ENCODE data around the gene FAM9C.

The FAM9C gene

DNA sequence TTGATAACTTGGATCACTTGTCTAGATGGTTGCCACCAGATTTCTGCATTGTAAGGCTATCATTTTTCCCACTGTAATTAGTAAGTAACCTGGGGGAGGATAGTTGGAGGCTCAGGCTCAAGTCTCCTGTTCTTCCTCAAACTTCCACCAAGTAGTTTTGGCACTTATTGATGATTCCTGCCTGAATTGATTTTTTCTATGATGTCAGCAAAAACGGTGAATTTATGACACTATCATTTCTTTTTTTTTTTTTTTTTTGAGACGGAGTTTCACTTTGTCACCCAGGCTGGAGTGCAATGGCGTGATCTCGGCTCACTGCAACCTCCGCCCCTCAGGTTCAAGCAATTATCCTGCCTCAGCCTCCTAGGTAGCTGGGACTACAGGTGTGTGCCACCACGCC is 57.1 kb downstream of the FAM9C start:
- DNase-seq (ENCODE audit: low read depth) = no peak
- TF ChIP-seq, protein P1, sequence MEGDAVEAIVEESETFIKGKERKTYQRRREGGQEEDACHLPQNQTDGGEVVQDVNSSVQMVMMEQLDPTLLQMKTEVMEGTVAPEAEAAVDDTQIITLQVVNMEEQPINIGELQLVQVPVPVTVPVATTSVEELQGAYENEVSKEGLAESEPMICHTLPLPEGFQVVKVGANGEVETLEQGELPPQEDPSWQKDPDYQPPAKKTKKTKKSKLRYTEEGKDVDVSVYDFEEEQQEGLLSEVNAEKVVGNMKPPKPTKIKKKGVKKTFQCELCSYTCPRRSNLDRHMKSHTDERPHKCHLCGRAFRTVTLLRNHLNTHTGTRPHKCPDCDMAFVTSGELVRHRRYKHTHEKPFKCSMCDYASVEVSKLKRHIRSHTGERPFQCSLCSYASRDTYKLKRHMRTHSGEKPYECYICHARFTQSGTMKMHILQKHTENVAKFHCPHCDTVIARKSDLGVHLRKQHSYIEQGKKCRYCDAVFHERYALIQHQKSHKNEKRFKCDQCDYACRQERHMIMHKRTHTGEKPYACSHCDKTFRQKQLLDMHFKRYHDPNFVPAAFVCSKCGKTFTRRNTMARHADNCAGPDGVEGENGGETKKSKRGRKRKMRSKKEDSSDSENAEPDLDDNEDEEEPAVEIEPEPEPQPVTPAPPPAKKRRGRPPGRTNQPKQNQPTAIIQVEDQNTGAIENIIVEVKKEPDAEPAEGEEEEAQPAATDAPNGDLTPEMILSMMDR (conservative IDR thresholded peaks at IDR 0.05; ENCODE audit: low read depth, low read length) = no peak

DNA sequence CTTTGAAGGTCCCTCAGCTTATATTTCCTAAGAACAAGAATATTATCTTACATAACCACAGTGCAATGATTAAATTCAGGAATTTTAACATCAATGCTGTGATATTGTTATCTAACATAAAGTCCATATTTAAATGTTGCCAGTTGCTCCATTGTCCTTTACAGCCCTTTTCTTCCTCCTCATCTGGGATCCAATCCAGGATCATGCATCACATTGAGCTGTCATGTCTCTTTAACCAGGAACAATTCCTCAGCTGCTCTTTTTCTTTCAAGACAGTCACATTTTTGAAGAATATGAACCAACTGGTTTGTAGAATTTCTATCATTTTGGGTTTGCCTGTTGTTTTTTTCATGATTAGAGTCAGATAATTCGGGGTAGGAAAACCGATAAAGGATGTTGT is 57.5 kb downstream of the FAM9C start:
- no peak overlapping the region for H3K4me3 ChIP-seq (ENCODE audit: low read depth, low read length)
- no peak for DNase-seq (ENCODE audit: low read depth)
- TF ChIP-seq, protein P1 (conservative IDR thresholded peaks at IDR 0.05; ENCODE audit: low read depth, low read length) = no peak

More for the DNA sequence above, 57.1 kb downstream of the FAM9C start:
- no peak overlapping the region for H3K4me3 ChIP-seq (ENCODE audit: low read depth, low read length)

- TF ChIP-seq, protein P1 (conservative IDR thresholded peaks at IDR 0.05; ENCODE audit: low read depth, low read length) = no peak
- H3K4me3 ChIP-seq (ENCODE audit: low read depth, low read length) = no peak overlapping the region
- DNase-seq (ENCODE audit: low read depth) = no peak
These were observed 58.1 kb downstream of the FAM9C start for GRCh38 chrX:12986164-12986779.

All from choroid plexus epithelial cell (primary cell).